Liver (tissue), 9 donors: Measurements from ENCODE around the gene SHH. TPM values are rescaled to one million over a fixed set of nuclear protein-coding genes. Genes with fewer than 3 reads are reported as not detected.

Source experiments
- DNase-seq: peaks from one replicate; pipeline ENCODE4 v3.0.0-alpha.2; 2017; ENCODE audit warnings: low spot score
- H3K27ac ChIP-seq, 2 donors: one replicate each; pipeline ENCODE4 v1.7.0; 2013; ENCODE audit warnings: inconsistent platforms in 2 of 2, low read length in 2 of 2, control low read depth in 1 of 2, low read depth in 1 of 2, mild to moderate bottlenecking in 1 of 2
- H3K27me3 ChIP-seq, 4 donors: one replicate each; pipeline versions ENCODE4 v1.6.1 to v1.7.0; 2013; ENCODE audit warnings: low read length in 3 of 4, inconsistent platforms in 1 of 4, mild to moderate bottlenecking in 1 of 4, moderate library complexity in 1 of 4; ENCODE audit not compliant: control insufficient read depth in 4 of 4, insufficient read depth in 4 of 4
- H3K36me3 ChIP-seq, 4 donors: one replicate each; pipeline versions ENCODE4 v1.6.1 to v1.7.0; 2013; ENCODE audit warnings: low read length in 3 of 4, mild to moderate bottlenecking in 3 of 4, low read depth in 1 of 4, moderate library complexity in 1 of 4; ENCODE audit not compliant: control insufficient read depth in 4 of 4, insufficient read depth in 3 of 4
- H3K4me1 ChIP-seq, 4 donors: one replicate each; pipeline versions ENCODE4 v1.6.1 to v1.7.0; 2013; ENCODE audit warnings: low read length in 3 of 4, mild to moderate bottlenecking in 3 of 4, moderate library complexity in 1 of 4; ENCODE audit not compliant: control insufficient read depth in 4 of 4, insufficient read depth in 4 of 4
- H3K4me3 ChIP-seq, 3 donors: one replicate each; pipeline versions ENCODE4 v1.6.1 to v1.7.0; 2013; ENCODE audit warnings: low read length in 3 of 3, control low read depth in 1 of 3, low read depth in 1 of 3, mild to moderate bottlenecking in 1 of 3
- H3K9ac ChIP-seq, 2 donors: one replicate each; pipeline ENCODE4 v1.7.0; 2013; ENCODE audit warnings: low read length in 2 of 2, mild to moderate bottlenecking in 2 of 2, moderate library complexity in 2 of 2, control low read depth in 1 of 2, low read depth in 1 of 2
- H3K9me3 ChIP-seq, 4 donors: one replicate each; pipeline versions ENCODE4 v1.6.1 to v1.7.0; 2013; ENCODE audit warnings: low read length in 3 of 4; ENCODE audit not compliant: control insufficient read depth in 4 of 4
- TAF1 ChIP-seq: conservative IDR thresholded peaks from 2 replicates; pipeline ENCODE4 v1.6.1; 2016; ENCODE audit warnings: antibody characterized with exemption, mild to moderate bottlenecking
- WGBS: extraction: QIAGEN DNeasy Blood & Tissue Kit; methylation state at CpG from one replicate; pipeline ENCODE4 v1.1.7; 2013; 5-methylcytosine and 5-hydroxymethylcytosine counted together
- polyA plus RNA-seq, 2 donors: library from polyadenylated mRNA; stranded (reverse) in 1 of 2; unstranded in 1 of 2; fragments of 200-250 nt in 1 of 2; fragments of >200 nt in 1 of 2; fragmentation: Nextera tagmentation in 1 of 2; extraction: Ambion mirVana in 1 of 2; gene quantifications; one replicate each; pipeline versions ENCODE4 v1.2.1 to v1.2.3, GENCODE V29; 2013 to 2015
- total RNA-seq, 2 donors: library from RNA; depleted of rRNA; stranded (reverse); fragments of >200 nt; gene quantifications; one replicate each; pipeline ENCODE4 v1.2.3, GENCODE V29; 2014
- TF ChIP-seq, protein P1 (sequence below): IDR thresholded peaks from 2 replicates; pipeline ENCODE4 v1.6.1; 2016; ENCODE audit warnings: antibody characterized with exemption
- donor health status: healthy.
- donor health status: healthy.
- donor health status: healthy.
- donor health status: healthy.
- donor health status: healthy.

The SHH gene
- total and polyA plus RNA-seq, 4 donors = 3.9 to 10.0 (median 5.2) TPM

- Histone ChIP-seq H3K27me3 (no peaks in the 10 kb centered on the region), H3K4me1 (peaks cover 1 to 19% (median 9%) of the 10 kb centered on the region in 4 donors), H3K36me3 (peaks cover 6 to 17% (median 12%) of the 10 kb centered on the region in 4 donors), H3K9me3 (no peaks in the 10 kb centered on the region), H3K9ac (no peak overlapping the region), H3K27ac (no peak overlapping the region), H3K4me3 (no peak overlapping the region)
- DNase-seq = no peak
- 85% methylated on average over 5 of the region's 5 CpGs for WGBS
- TF ChIP-seq, protein P1, sequence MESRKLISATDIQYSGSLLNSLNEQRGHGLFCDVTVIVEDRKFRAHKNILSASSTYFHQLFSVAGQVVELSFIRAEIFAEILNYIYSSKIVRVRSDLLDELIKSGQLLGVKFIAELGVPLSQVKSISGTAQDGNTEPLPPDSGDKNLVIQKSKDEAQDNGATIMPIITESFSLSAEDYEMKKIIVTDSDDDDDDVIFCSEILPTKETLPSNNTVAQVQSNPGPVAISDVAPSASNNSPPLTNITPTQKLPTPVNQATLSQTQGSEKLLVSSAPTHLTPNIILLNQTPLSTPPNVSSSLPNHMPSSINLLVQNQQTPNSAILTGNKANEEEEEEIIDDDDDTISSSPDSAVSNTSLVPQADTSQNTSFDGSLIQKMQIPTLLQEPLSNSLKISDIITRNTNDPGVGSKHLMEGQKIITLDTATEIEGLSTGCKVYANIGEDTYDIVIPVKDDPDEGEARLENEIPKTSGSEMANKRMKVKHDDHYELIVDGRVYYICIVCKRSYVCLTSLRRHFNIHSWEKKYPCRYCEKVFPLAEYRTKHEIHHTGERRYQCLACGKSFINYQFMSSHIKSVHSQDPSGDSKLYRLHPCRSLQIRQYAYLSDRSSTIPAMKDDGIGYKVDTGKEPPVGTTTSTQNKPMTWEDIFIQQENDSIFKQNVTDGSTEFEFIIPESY = no peak
- TF ChIP-seq TAF1 = no peak
Measured at GRCh38 chr7:155750255-155751125, 61.8 kb downstream of the SHH start.

Other genes with a start within 250 kb of the SHH start
- gene RBM33, start 167.8 kb downstream of the SHH start, total RNA-seq = 10 to 100 TPM; 23.4 to 48.9 TPM
- 10 to 100 TPM in 1 of 2 donors, 1 to 10 TPM in 1; 7.8 to 32.9 TPM for gene RBM33, start 167.8 kb downstream of the SHH start, polyA plus RNA-seq